Stomach (tissue), 4 donors: ENCODE results near the gene ARHGAP10.

Source experiments
- CTCF ChIP-seq, 7 experiments: fragments of 450-650 bp in 4 of 7; fragments of 200-600 bp in 3 of 7; sonication (generic) in 3 of 7; IDR thresholded peaks; one replicate each; pipeline ENCODE4 v1.5.1; 2016 to 2019; ENCODE audit warnings: antibody characterized with exemption in 7 of 7, control low read depth in 2 of 7, mild to moderate bottlenecking in 1 of 7
- EP300 ChIP-seq: sonication (generic); formaldehyde crosslinking; IDR thresholded peaks from one replicate; pipeline ENCODE4 v1.6.1; 2017; ENCODE audit warnings: antibody characterized with exemption
- POLR2A ChIP-seq, 4 donors: fragments of 450-650 bp; IDR thresholded peaks; one replicate each; pipeline ENCODE4 v1.6.1; 2016; ENCODE audit warnings: antibody characterized with exemption in 4 of 4, control low read depth in 2 of 4, mild to moderate bottlenecking in 1 of 4, moderate library complexity in 1 of 4
- POLR2AphosphoS5 ChIP-seq, 3 donors: sonication (generic); formaldehyde crosslinking; IDR thresholded peaks; one replicate each; pipeline ENCODE4 v1.6.1; 2016; ENCODE audit warnings: antibody characterized with exemption in 3 of 3

- TF ChIP-seq CTCF (IDR thresholded peaks at IDR 0.05) (no peak), EP300 (no peak), POLR2A (IDR thresholded peaks at IDR 0.05) (no peak), POLR2AphosphoS5 (IDR thresholded peaks at IDR 0.05) (no peak)
These were observed 184.5 kb downstream of the ARHGAP10 start for GRCh38 chr4:147916351-147916750.
